ENCODE results near the gene CAPN5. TPM values are rescaled to one million over a fixed set of nuclear protein-coding genes. Genes with fewer than 3 reads are reported as not detected.

Gene CAPN5
- total and polyA plus RNA-seq, 2 of the 8 experiments (the other 6 are each of a cell fraction or from before 2014, with no cell fraction given), result 21.5 to 22.4 TPM

GRCh38 chr11:77129842-77130756 is 63.3 kb downstream of the CAPN5 start (continued):
- TF ChIP-seq SAP30 (IDR thresholded peaks at IDR 0.05; ENCODE audit: insufficient read depth, insufficient replicate concordance, low read length) (no peak), JUND (IDR thresholded peaks at IDR 0.05; ENCODE audit: low read length) (no peak), ZNF274 (IDR thresholded peaks at IDR 0.05; ENCODE audit: borderline replicate concordance, extremely low read depth, low read length) (no peak), HDAC2 (IDR thresholded peaks at IDR 0.05; ENCODE audit: borderline replicate concordance in 1 of 2, low read depth in 2 of 2, low read length in 2 of 2) (no peak), YY1 (IDR thresholded peaks at IDR 0.05; ENCODE audit: low read depth, low read length) (no peak), SP2 (IDR thresholded peaks at IDR 0.05; ENCODE audit: low read length) (no peak), SIN3A (conservative IDR thresholded peaks at IDR 0.05 in 1 of 2, IDR thresholded peaks at IDR 0.05 in 1 of 2; ENCODE audit: low read depth in 1 of 2, low read length in 2 of 2) (no peak)
